ENCODE measurements around the gene GSTT2B.
"Not testable (repeated sequence)": the region's sequence is repeated elsewhere in the genome, so short reads cannot be mapped to it uniquely, and the experiment has no call there.

GSTT2B gene

GRCh38 chr22:23961084-23961771 is at the start of gene GSTT2B:
GSTT2B (minus strand) TSS chr22:23961195; CDS start chr22:23961131, 64 bp downstream.
- DNase-seq (ENCODE audit: low read depth): not testable (repeated sequence)

DNA sequence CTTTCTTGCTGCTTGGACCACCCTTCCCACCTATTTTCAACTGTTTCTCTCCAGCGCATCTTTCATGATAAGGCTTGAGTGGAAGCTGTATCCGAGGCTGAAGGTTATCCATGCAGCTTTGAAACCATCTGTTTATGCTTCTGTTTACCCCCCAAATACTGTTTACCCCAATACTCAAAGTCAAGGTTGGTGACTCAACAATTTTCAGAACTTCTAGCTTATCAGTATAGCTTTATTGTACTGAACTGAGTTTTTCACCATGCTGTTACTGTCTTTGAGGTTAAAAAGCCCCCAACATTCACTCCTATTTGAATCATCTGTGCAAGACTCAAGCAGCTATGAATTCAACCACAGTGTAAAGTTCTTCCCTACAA is 49.0 kb upstream of the GSTT2B start:
- no peak for DNase-seq (ENCODE audit: low read depth)

DNA sequence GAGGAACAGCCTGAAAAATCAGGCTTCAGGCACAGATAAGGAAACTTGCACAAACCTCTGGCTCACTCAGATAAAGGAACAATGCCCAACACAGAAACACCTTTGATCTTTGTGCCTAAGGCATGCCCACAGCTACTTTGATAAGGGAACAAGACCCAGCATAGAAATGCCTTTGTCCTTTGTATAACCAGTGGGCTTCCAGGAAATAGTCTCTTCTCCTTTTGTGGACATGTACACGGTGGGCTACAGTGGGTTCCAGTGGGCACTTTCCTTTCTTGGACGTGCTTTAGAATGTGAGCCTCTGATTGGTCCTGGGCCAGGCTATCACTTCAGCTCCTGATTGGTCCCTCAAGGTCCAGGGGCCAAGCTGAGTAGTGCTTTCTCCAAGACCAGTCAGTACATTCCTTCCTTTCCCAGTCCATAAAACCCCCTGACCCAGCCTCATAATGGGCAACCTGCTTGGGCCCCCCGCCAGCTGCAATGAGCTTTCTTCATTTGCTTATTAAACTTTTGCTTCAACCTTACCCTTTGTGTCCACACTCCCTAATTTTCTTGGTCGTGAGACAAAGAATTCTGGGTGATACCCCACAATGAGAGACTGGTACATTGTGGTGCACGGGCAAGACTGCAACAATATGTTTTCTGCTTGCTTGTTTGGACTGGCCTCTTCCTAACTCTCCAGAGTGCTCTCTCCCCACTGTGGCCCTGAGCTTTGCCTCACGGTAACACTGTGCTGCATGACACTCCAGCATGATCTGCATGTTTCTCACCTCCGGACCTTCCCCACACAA is 48.4 kb upstream of the GSTT2B start:
- no peak for DNase-seq (ENCODE audit: low read depth)

DNA sequence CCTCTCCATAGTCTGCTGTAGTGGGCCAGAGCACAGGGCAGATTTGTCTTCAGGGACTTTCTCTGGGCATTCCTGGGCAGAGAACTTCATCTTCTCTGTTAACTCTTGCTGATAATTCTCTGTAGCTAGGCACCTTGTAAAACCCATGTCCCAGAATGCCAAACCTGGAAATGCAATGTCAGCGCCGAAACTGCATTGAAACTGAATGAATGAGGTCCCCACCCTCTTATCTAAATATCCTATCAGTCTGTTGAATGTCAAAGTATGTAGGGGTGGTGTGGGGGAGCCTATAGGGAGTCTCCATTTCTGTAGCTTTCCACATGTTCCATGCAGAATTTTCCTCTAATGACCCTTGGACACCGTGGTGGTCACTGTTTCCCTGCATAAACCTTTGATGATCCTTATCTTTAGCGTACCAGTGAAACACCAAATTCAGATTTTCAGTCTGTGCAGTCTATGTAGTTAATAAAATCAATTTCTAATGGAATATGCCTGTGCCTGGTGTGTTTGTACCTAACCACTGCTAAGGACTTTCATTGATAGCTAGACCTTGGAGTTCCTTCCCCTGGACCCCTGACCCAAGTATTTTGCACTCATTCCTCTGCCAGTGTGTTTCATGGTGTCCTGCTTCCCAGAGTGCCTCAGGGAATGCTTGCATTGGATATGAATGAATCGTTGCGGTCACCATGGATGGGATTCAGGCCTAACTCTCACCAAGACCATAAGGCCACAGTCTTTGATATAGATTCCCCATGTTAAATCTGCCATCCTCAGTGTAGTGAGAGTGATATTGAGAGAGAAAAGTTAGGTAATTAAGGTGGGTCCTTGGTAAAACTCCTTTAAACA is 47.6 kb upstream of the GSTT2B start:
- DNase-seq (ENCODE audit: low read depth): no peak

DNA sequence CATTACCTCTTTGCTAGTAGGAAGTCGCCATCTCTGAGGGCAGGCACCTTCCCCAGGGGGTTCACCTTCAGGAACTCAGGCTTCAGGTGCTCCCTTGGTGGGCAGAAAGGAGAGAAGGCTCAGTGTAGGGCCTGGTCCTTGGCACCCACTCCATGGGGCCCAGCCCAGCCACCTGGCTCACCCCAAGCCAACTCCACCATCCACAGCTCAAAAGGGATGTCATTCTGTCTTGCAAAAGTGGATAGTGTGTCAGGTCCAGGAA is 47.0 kb upstream of the GSTT2B start:
- no peak for DNase-seq (ENCODE audit: low read depth)

- DNase-seq (ENCODE audit: low read depth): no peak
These were observed 46.4 kb upstream of the GSTT2B start for GRCh38 chr22:24007253-24008021.

- no peak for DNase-seq (ENCODE audit: low read depth)
These were observed 45.9 kb upstream of the GSTT2B start for GRCh38 chr22:24006914-24007214.

DNA sequence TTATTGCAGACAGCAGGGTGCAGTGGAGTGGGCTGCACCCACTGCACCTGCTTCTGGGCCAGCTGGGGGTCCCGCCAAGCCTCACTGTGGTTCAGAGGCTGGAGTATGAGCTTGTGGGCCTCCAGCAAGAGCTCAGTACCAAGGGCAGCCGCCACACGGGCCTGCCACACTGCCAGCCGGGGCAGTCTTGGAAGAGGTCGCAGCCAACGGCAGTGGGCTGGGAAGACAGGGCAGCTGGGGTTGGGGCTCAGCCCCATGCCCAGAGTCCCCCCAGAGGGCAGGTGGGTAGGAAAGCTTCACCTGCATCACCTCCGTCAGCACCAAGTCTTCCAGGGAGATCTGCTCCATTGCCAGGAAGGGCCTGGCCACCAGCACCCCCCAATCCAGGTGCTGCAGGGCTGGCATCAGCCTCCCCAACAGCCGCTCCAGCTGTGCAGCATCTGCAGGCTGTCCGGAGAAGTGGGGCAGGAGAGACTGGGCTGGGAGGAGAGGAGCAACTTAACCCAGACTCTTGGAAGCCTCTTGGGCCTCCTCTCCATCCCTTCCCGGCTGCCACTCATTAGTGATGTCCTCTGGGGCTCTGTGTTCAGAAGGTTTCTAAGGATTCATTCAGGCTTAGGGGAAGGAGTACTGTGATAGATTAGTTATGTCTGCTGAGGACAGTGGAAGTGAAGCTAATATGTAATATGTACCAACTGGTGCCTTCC is 45.4 kb upstream of the GSTT2B start:
- DNase-seq (ENCODE audit: low read depth): no peak

DNA sequence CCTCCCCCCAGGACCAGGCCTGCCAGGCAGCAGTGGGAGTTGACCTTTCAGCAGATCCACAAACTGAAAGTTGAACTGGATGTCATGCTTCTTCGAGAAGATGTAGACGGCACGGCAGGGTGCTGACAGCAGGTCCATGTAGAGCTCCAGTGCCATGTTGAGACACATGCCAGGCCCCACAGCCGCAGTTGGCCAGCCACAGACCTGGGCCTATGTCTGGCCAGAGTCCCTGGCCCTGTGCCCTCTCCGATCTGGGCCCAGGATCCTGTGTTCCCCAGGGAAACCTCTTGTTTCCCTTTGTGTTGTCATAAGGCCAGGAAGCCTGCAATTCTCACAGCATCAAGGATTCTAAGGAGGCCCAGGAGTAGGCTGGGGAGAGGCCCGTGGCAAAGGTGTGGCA is 44.2 kb upstream of the GSTT2B start, which contains the start of gene GSTT4:
Gene GSTT4, minus strand, starts transcription at position 253 of the 400 bp plus-strand sequence. Its CDS starts 97 bp downstream, at position 156.
- DNase-seq (ENCODE audit: low read depth): no peak

GRCh38 chr22:24003887-24004286 is 42.9 kb upstream of the GSTT2B start:
- no peak for DNase-seq (ENCODE audit: low read depth)

- DNase-seq (ENCODE audit: low read depth): no peak
These were observed 41.9 kb upstream of the GSTT2B start for GRCh38 chr22:24002851-24003250.

GRCh38 chr22:24002272-24002671 is 41.3 kb upstream of the GSTT2B start:
- no peak for DNase-seq (ENCODE audit: low read depth)

GRCh38 chr22:24001314-24001713 is 40.3 kb upstream of the GSTT2B start:
- DNase-seq (ENCODE audit: low read depth): no peak

DNA sequence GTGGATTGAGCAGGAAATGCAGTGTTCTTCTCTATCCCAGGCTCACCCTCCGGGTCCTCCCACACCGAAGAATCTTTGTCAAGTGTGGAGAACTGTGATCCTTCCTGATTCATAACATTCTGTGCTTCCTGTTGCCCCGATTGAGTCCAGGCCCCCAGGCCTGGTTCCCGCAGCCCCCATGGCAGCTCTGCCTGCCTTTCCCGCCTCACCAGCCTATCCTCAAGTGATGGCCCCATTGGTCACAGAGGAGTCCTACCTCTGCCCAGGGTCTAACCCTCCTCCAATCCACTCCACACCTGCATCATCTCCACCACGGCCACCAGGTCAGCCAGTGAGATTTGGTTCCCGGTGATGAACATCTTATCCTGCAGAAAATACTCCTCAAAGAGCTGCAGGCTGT is 38.8 kb upstream of the GSTT2B start:
- DNase-seq (ENCODE audit: low read depth): not testable (repeated sequence)

- no peak for DNase-seq (ENCODE audit: low read depth)
These were observed 36.1 kb upstream of the GSTT2B start for GRCh38 chr22:23997092-23997491.

DNA sequence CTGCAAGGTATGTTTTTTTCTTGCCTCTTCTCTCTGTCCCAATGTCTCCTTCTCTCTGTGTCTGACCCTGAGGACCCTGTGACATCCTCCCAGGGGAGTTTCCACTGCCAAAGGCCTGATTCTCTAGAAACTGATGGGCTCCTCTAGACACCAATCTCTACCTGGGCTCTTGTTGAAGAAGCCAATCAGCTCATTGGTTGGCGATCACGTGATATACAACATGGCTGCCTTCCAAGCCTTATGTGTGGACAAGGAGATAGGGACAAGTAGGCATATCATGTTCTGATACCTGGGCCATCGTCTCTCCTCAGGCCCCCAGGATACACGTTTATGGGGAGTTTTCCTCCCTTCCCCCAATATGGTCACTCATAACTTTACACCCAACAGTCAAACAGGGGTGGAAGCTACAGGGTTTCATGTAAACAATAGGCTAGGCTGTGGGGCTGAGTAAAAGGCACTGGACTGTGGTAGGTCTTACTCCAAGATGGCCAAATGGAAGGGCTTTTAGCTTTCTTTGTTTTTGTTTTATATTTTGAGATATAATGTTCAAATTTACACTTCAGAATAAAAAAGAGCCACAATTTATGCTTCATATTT is 32.7 kb upstream of the GSTT2B start:
- not testable (repeated sequence) for DNase-seq (ENCODE audit: low read depth)

DNA sequence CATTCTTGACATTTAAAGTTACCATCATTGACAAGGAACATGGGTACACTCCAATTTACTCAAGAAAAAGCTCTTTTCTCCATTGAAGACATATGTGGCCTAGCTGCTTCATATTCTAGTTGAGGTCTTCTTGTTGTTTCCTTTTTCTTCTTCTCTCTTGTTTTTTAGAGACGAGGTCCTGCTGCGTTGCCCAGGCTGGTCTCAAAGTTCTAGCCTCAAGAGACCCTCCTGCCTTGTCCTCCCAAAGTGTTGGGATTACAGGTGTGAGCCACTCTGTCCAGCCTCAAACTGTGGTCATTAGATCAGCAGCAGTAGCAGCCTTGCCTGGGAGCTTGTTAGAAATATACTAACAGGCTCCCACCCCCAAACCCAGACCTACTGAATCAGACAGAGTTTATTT is 32.1 kb upstream of the GSTT2B start:
- DNase-seq (ENCODE audit: low read depth): not testable (repeated sequence)

GRCh38 chr22:23989583-23990244 is 28.7 kb upstream of the GSTT2B start:
- not testable (repeated sequence) for DNase-seq (ENCODE audit: low read depth)

- not testable (repeated sequence) for DNase-seq (ENCODE audit: low read depth)
These were observed 25.7 kb upstream of the GSTT2B start for GRCh38 chr22:23986538-23987178.

GRCh38 chr22:23986089-23986488 is 25.1 kb upstream of the GSTT2B start:
- not testable (repeated sequence) for DNase-seq (ENCODE audit: low read depth)

Measured in EH (cell line).